Activated naive CD4-positive, alpha-beta T cell treated with anti-CD3 and anti-CD28 coated beads, Interleukin-2, amount 10 ng/mL, durations not matched to agents 7 days and 5 days (primary cell): ENCODE data around the gene LYZL2.
A peak's percentile ranks its signal among the peaks of the same experiment; 100 is the strongest.
"Not testable (repeated sequence)": the region's sequence is repeated elsewhere in the genome, so short reads cannot be mapped to it uniquely, and the experiment has no call there.

Source experiments
- CTCF ChIA-PET: fragments of 350-600 bp; sonication (Branson Sonifier 250); formaldehyde crosslinking; loops from one replicate; lab custom pipeline; 2021; ENCODE audit warnings: antibody characterized with exemption; lab: Charles Lee
- DNase-seq: peaks from one replicate; pipeline ENCODE4 v3.0.0-alpha.2; 2020
- H3K27ac Mint-ChIP-seq: one replicate; pipeline ENCODE4 v1.8.0; 2021; ENCODE audit warnings: mild to moderate bottlenecking, moderate library complexity, mixed read lengths
- H3K27me3 Mint-ChIP-seq: one replicate; pipeline ENCODE4 v1.8.0; 2021; ENCODE audit warnings: mild to moderate bottlenecking, mixed read lengths
- H3K36me3 Mint-ChIP-seq: one replicate; pipeline ENCODE4 v1.8.0; 2021; ENCODE audit warnings: mixed read lengths
- H3K4me1 Mint-ChIP-seq: one replicate; pipeline ENCODE4 v1.8.0; 2021; ENCODE audit warnings: mixed read lengths
- H3K4me3 Mint-ChIP-seq: one replicate; pipeline ENCODE4 v1.8.0; 2021; ENCODE audit warnings: mild to moderate bottlenecking, moderate library complexity, mixed read lengths
- H3K9me3 Mint-ChIP-seq: one replicate; pipeline ENCODE4 v1.8.0; 2021; ENCODE audit warnings: mixed read lengths

The LYZL2 gene

DNA sequence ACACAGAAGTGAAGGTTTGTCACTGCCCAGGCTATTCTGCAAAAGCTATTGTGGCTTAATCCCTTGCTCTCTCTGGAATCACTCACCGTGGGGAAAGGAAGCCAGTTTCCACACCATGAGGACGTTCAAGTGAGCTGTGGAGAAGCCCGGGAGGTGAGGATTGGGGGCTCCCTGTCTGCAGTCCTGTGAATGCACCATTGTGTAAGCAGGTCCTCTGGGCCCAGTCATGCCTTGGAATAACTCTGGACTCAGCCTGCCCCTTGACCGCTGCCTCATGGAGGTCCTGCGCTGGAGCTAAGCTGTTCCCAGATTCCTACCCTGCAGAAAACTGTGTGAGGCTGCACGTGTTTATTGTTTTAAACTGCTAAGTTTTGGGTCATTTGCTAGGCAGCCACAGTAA lies 33.5 kb downstream of the LYZL2 start:
- CTCF ChIA-PET = interaction anchor here (1.1 kb wide), 1 partner anchor 203 kb away, joined by 3 read pairs; no protein-coding TSS in a partner anchor

DNA sequence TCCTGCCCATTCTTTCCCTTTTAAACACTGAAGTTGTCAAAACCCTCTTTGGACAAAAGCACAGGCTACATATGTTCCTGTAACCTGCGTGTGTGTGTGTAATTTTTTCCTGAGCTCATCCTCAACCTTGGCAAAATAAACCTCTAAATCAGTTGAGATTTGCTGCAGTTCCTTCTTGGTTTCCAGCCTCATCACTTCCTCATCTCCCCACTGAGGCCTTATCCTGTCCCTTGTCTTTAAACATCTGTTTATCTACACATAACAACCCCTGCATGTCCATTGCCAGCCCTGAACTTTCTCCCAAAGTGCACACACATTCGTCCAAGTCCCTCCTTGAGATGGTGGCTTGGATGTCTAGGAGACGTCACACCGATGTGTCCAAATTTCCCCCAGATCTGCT lies 35.5 kb downstream of the LYZL2 start:
- DNase-seq = no peak
- no peaks in the 10 kb centered on the region for H3K4me1 Mint-ChIP-seq
- H3K27me3 Mint-ChIP-seq = peaks cover 33% of the 10 kb centered on the region
- no peak overlapping the region for H3K4me3 Mint-ChIP-seq
- CTCF ChIA-PET = interaction anchor here (0.9 to 4.8 kb wide), 3 partner anchors 60 to 235 kb away, joined by 3 to 94 read pairs (median 49); no protein-coding TSS in a partner anchor
- H3K9me3 Mint-ChIP-seq = no peaks in the 10 kb centered on the region
- H3K27ac Mint-ChIP-seq = no peak overlapping the region
- no peaks in the 10 kb centered on the region for H3K36me3 Mint-ChIP-seq

More for the DNA sequence above, 33.5 kb downstream of the LYZL2 start:
- H3K4me1 Mint-ChIP-seq = peaks cover 2% of the 10 kb centered on the region
- no peak overlapping the region for H3K27ac Mint-ChIP-seq
- no peak overlapping the region for H3K4me3 Mint-ChIP-seq
- no peaks in the 10 kb centered on the region for H3K36me3 Mint-ChIP-seq
- no peaks in the 10 kb centered on the region for H3K9me3 Mint-ChIP-seq
- peaks cover 35% of the 10 kb centered on the region for H3K27me3 Mint-ChIP-seq
- no peak for DNase-seq

DNA sequence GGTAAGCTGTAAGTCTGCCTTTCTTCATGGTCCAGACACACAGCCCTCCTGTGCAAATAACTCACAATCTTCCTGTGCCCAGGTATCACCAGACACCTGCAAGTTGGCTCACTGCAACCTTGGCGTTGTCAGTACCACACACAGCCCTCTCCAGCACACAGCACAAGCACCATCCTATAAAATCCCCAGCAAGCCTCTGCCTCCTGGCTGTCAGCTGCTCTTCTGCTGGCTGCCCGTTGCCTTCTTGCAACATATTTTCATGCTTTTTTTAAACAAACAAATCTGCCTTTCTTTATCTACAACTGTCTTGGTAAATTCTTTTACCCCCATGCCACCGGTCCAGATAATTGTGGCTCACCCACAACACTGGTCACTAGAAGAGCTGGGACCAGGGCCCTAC lies 36.8 kb downstream of the LYZL2 start:
- H3K4me1 Mint-ChIP-seq, H3K36me3 Mint-ChIP-seq, DNase-seq, H3K27ac Mint-ChIP-seq, H3K9me3 Mint-ChIP-seq, H3K4me3 Mint-ChIP-seq: not testable (repeated sequence)
- peaks cover 31% of the 10 kb centered on the region for H3K27me3 Mint-ChIP-seq
- CTCF ChIA-PET = interaction anchor here (0.6 to 4.8 kb wide), 5 partner anchors 10 to 233 kb away, joined by 3 to 94 read pairs (median 49); no protein-coding TSS in a partner anchor

DNA sequence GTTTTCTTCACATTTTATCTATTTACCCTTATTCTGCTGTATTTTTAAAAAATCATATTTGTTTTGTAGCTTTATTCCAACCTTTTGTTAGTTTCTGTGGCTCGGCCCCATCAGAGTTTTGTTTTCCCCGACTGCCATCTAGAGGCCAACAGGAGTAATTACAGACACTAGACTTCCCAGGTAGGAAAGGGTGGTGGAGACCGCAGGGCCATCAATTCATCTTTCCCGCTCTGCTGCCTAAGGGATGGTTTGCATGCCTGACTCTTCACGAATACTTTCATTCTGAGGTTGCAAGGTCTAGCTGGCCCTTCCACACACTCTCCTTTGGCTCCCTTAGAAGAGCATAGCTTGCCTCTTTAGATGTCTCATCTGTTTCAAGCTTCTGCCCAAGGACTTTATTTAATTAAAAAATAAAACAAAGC lies 38.3 kb downstream of the LYZL2 start:
- H3K27ac Mint-ChIP-seq = no peak overlapping the region
- H3K36me3 Mint-ChIP-seq = no peaks in the 10 kb centered on the region
- CTCF ChIA-PET = interaction anchor here (0.6 to 4.8 kb wide), 53 partner anchors 9 to 593 kb away, joined by 3 to 94 read pairs (median 5); no protein-coding TSS in a partner anchor
- H3K4me1 Mint-ChIP-seq = no peaks in the 10 kb centered on the region
- H3K27me3 Mint-ChIP-seq = peaks cover 46% of the 10 kb centered on the region
- H3K9me3 Mint-ChIP-seq = no peaks in the 10 kb centered on the region
- H3K4me3 Mint-ChIP-seq = no peak overlapping the region
- peak; percentile 55 for DNase-seq

DNA sequence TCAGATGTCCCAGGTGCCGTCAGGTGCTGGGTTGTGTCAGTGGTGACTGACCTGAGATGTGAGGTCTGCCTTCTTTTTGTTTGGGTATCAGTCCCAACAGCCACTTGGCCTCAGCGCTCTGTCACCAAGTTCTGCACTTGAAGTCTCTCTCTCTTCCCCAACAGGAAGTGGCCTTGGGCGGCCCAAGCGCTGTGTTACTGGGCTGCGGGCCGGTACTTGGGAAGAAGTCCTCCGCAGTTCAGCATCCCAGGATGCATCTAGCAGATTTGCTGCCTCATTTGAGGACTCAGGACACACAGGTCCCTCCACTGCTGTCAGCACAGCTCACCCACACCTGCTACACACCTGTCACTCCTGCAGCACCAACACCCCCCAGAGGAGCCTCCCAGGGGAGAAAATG lies 40.1 kb downstream of the LYZL2 start:
- no peak overlapping the region for H3K4me3 Mint-ChIP-seq
- CTCF ChIA-PET = interaction anchor here (1.0 to 4.8 kb wide), 6 partner anchors 57 to 319 kb away, joined by 3 to 94 read pairs (median 4); no protein-coding TSS in a partner anchor
- DNase-seq = no peak
- H3K9me3 Mint-ChIP-seq = no peaks in the 10 kb centered on the region
- no peaks in the 10 kb centered on the region for H3K4me1 Mint-ChIP-seq
- H3K27ac Mint-ChIP-seq = no peak overlapping the region
- H3K27me3 Mint-ChIP-seq = peaks cover 42% of the 10 kb centered on the region
- no peaks in the 10 kb centered on the region for H3K36me3 Mint-ChIP-seq

DNA sequence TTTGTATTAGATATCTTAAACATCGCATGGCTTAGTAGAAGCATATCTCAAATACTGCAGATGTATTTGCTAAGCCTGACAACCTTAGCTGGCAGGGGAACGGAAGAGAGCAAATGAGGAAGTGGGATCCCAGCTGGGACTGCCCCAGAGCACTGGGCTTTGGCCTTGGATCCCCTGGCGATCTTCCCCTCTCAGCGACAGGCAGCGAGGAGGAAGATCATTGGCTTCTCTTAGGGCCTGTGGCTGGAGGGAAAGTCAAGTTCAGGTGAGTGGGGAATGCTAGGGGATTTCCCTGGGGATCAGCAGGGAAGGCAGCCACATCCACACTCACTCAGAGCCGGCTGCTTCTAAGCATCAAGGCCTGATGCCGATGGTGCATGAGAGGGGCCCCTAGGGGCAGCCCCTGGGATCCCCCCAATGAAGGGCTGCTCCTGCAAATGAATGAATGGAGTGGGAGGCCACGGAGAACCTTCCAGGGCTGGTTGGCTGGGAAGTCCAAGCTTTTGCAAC lies 42.0 kb downstream of the LYZL2 start:
- H3K9me3 Mint-ChIP-seq = no peaks in the 10 kb centered on the region
- H3K36me3 Mint-ChIP-seq = no peaks in the 10 kb centered on the region
- H3K27me3 Mint-ChIP-seq = peaks cover 34% of the 10 kb centered on the region
- no peak overlapping the region for H3K4me3 Mint-ChIP-seq
- CTCF ChIA-PET = interaction anchor here (1.0 to 1.4 kb wide), 2 partner anchors 195 to 589 kb away, joined by 3 to 4 read pairs; no protein-coding TSS in a partner anchor
- H3K27ac Mint-ChIP-seq = no peak overlapping the region
- DNase-seq = no peak
- peaks cover 7% of the 10 kb centered on the region for H3K4me1 Mint-ChIP-seq

DNA sequence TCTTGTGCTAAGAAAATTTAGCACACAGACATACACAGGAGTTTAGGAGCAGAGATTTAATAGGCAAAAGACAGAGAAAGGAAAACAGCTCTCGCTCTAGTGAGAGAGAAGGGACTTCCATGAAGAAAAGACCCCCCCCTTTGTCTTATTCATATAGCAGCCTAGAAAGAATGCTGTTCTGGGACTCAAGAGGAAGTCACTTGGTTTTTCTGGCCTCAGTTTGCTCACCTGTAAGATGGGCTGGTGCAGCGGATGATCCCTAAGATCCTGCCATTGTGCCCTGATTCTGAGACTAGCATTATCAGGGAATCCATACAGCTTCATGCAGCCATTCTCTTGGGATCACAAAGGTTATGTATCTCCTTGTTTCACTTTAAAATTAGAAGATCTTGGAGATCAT lies 42.7 kb downstream of the LYZL2 start:
- Mint-ChIP-seq H3K4me3 (no peak overlapping the region), H3K9me3 (no peaks in the 10 kb centered on the region), H3K27me3 (peaks cover 31% of the 10 kb centered on the region), H3K27ac (no peak overlapping the region), H3K4me1 (peaks cover 7% of the 10 kb centered on the region), H3K36me3 (no peaks in the 10 kb centered on the region)
- DNase-seq = no peak
- CTCF ChIA-PET = interaction anchor here (0.9 to 1.0 kb wide), 3 partner anchors 192 to 589 kb away, joined by 3 read pairs; no protein-coding TSS in a partner anchor

DNA sequence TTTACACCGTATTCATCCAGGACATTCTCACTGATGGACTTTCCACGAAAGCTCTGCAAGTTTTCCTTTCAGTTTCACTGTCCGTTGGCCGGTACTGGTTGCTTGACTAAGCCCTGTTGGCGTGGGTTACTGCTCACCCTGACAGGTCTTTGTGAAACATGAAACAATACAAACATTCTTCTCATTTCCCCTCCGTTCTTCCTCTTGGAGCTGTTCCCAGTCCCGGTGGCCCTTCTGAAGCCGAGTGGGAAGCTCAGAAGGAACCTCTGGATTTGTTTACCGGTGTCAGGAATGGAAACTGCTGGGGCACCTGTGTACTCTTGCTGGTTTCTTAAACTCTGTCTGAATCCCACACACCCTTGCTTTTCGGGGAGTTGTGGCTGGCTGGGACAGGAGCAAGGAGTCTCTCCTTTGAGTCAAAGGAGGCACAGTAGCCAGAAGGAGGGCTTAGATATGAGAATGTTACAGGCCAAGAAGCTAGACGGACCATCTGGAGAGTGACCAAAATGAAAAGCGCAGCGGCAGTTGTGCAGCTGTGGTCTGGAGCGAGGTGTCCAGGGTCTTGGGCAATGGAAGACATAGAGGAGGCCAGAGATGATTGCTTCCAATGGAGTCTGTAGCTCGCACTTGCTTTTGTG lies 45.7 kb downstream of the LYZL2 start:
- no peak for DNase-seq
- no peak overlapping the region for H3K4me3 Mint-ChIP-seq
- H3K4me1 Mint-ChIP-seq = peaks cover 7% of the 10 kb centered on the region
- H3K9me3 Mint-ChIP-seq = no peaks in the 10 kb centered on the region
- H3K36me3 Mint-ChIP-seq = no peaks in the 10 kb centered on the region
- H3K27ac Mint-ChIP-seq = no peak overlapping the region
- CTCF ChIA-PET = interaction anchor here (0.6 to 4.0 kb wide), 7 partner anchors 8 to 199 kb away, joined by 3 to 49 read pairs (median 4); no protein-coding TSS in a partner anchor
- H3K27me3 Mint-ChIP-seq = peaks cover 28% of the 10 kb centered on the region

DNA sequence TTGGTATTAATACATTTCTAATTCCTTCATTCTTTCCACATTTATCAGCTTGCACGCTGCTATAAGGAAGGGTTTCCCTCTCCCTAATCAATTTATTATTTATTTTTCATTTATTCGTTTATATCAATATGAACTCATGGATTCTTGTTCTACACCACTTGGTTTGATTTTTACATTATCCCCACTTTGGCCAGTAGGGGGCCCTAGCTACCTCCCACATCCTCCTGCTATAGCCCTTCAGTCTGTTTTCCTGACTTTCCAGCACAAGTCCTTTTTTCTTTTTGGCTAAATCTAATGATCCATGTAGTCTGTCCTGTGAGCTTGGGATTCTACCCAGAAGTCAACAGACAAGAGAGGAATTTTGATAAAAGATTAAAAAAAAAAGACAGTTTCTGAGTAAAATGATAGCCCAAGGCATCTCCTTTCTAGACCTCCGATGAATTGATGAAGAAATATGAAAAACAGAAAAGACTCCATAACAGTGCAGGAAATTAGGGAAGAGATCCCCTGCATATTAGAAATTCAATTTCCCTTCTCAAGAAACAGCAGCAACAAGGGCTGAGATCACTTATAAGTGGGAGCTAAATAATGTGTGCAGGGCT lies 47.7 kb downstream of the LYZL2 start:
- Mint-ChIP-seq H3K4me3 (no peak overlapping the region), H3K4me1 (peaks cover 7% of the 10 kb centered on the region), H3K27me3 (peaks cover 19% of the 10 kb centered on the region), H3K27ac (no peak overlapping the region), H3K9me3 (no peaks in the 10 kb centered on the region), H3K36me3 (no peaks in the 10 kb centered on the region)
- DNase-seq = peak; percentile 46
- CTCF ChIA-PET = interaction anchor here (0.9 to 4.0 kb wide), 22 partner anchors 10 to 235 kb away, joined by 3 to 49 read pairs (median 6); partner anchors contain the start of gene LYZL2

DNA sequence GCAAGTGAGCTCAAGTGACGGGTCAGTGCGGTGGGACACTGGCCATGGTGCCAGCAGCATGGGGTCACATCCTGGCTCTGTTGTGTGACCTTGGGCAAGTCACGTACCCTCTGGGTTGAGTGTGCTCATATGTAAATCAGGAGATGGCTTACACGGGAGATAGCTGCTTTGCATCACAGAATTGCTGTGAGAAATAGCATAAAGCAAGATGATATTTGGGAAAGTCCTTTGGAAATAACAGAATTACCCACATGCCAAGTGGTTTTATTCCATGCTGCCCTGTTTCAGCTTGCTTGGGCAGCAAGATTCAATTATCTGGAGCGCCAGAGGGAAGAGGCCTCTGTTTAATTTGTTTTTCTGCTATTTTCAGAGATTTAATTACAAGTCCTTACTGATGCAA lies 48.9 kb downstream of the LYZL2 start:
- peaks cover 16% of the 10 kb centered on the region for H3K27me3 Mint-ChIP-seq
- H3K9me3 Mint-ChIP-seq = no peaks in the 10 kb centered on the region
- no peak for DNase-seq
- CTCF ChIA-PET = interaction anchor here (0.6 to 4.0 kb wide), 10 partner anchors 10 to 240 kb away, joined by 3 to 49 read pairs (median 10); no protein-coding TSS in a partner anchor
- no peaks in the 10 kb centered on the region for H3K36me3 Mint-ChIP-seq
- no peak overlapping the region for H3K27ac Mint-ChIP-seq
- no peak overlapping the region for H3K4me3 Mint-ChIP-seq
- peaks cover 7% of the 10 kb centered on the region for H3K4me1 Mint-ChIP-seq

DNA sequence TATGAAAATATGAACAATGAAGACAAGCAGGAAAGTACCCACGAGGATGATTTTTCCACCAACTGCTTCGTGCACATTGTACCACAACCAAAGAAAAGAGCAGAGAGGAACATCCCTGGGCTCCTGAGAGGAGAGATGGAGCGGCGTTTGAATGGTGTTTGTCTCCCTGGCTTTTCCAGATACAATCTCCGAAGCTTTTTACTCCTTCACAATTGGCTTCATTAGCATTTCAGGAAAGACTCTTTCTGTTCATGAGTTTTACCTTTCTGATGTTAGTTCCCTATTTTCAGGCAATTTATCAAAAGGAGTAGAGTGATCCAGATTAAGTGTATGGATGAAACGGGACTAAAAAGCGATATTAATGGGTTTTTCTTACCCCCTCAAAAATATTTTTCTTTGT lies 49.3 kb downstream of the LYZL2 start:
- no peaks in the 10 kb centered on the region for H3K9me3 Mint-ChIP-seq
- CTCF ChIA-PET = interaction anchor here (0.9 to 4.0 kb wide), 6 partner anchors 10 to 188 kb away, joined by 5 to 49 read pairs (median 19); no protein-coding TSS in a partner anchor

DNA sequence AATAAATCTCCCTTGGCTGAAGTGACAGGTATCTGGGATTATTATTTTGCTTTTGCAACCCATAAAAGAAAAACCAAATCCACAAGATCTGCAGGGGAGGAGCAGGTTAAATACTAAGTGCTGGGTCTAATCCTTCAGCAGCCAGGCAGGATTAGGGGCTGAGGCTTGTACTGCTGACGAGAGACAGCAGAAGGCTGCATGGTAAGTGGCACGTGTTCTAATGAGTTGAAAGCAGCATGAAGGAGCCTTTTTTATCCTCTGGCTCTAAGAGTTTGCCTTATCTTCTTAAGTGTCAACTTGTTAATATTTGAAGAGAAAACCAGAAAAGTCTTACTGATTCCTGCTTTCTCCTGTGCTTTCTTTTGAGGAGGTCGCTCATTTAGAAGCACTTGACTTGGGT lies 50.0 kb downstream of the LYZL2 start:
- Mint-ChIP-seq H3K4me1 (peaks cover 7% of the 10 kb centered on the region), H3K27me3 (peaks cover 26% of the 10 kb centered on the region), H3K27ac (no peak overlapping the region), H3K4me3 (no peak overlapping the region), H3K36me3 (no peaks in the 10 kb centered on the region), H3K9me3 (no peaks in the 10 kb centered on the region)
- CTCF ChIA-PET = interaction anchor here (1.3 to 3.3 kb wide), 2 partner anchors 16 to 61 kb away, joined by 5 to 28 read pairs; no protein-coding TSS in a partner anchor
- no peak for DNase-seq

More for the DNA sequence above, 49.3 kb downstream of the LYZL2 start:
- DNase-seq = no peak
- H3K36me3 Mint-ChIP-seq = no peaks in the 10 kb centered on the region
- H3K4me3 Mint-ChIP-seq = no peak overlapping the region
- H3K4me1 Mint-ChIP-seq = peaks cover 7% of the 10 kb centered on the region
- H3K27me3 Mint-ChIP-seq = peaks cover 21% of the 10 kb centered on the region
- no peak overlapping the region for H3K27ac Mint-ChIP-seq

DNA sequence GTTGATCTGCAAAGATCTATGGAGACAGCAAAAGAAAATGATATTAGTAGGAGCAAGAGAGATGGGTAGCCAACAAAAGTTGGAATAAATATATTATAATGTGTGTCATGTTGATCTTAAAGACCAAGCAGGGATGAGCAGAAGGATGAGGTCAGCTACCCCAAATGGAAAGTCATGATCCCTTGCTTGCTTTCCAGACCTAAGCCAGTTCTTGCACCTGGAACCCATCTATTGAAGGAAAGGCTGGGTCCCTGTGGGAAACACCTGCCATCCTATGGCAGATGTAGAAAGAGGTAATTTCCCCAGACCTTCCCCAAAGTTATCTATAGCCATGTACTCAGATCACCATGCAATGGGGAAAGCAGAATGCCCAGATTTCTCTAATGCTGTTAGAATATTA lies 52.5 kb downstream of the LYZL2 start:
- H3K36me3 Mint-ChIP-seq = no peaks in the 10 kb centered on the region
- no peak overlapping the region for H3K4me3 Mint-ChIP-seq
- H3K9me3 Mint-ChIP-seq = no peaks in the 10 kb centered on the region
- peaks cover 17% of the 10 kb centered on the region for H3K27me3 Mint-ChIP-seq
- no peak overlapping the region for H3K27ac Mint-ChIP-seq
- CTCF ChIA-PET = interaction anchor here (0.6 to 1.4 kb wide), 2 partner anchors 14 to 233 kb away, joined by 3 read pairs; no protein-coding TSS in a partner anchor
- DNase-seq = no peak
- H3K4me1 Mint-ChIP-seq = no peaks in the 10 kb centered on the region

DNA sequence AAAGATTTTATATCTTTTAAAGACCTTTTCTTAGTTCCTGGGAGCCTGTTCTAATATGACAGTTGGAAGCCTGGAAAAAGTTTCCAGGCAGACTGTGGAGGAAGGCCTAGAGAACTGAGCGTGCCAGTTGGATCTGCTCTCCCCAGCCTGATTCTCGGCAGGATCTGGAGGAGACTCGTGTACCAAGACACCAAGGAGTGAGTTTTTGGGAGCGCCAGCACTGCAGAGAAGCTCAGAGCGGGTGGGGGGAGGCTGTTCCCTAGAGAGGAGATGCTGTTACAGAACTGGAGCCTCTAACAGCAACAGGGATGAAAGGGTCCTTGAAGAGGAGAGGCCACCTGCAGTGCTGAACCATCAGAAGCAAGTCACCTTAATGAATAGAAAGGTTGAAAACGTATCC lies 52.9 kb downstream of the LYZL2 start:
- no peak for DNase-seq
- H3K4me1 Mint-ChIP-seq = no peaks in the 10 kb centered on the region
- H3K36me3 Mint-ChIP-seq = no peaks in the 10 kb centered on the region
- peaks cover 17% of the 10 kb centered on the region for H3K27me3 Mint-ChIP-seq
- H3K27ac Mint-ChIP-seq = no peak overlapping the region
- no peak overlapping the region for H3K4me3 Mint-ChIP-seq
- CTCF ChIA-PET = interaction anchor here (1.4 kb wide), 1 partner anchor 13 kb away, joined by 3 read pairs; no protein-coding TSS in a partner anchor
- no peaks in the 10 kb centered on the region for H3K9me3 Mint-ChIP-seq
